Left cardiac atrium (tissue), 4 donors: ENCODE data around the gene PHLDA2. TPM values are rescaled to one million over a fixed set of nuclear protein-coding genes. Genes with fewer than 3 reads are reported as not detected.
"Not testable (repeated sequence)": the region's sequence is repeated elsewhere in the genome, so short reads cannot be mapped to it uniquely, and the experiment has no call there.

Experiments used
- ATAC-seq, 2 donors: fragments of 200-7000 bp; cut with Tn5 transposase; one replicate each; pipeline ENCODE4 v1.9.1; 2020; ENCODE audit warnings: mild to moderate bottlenecking in 2 of 2, moderate library complexity in 2 of 2
- DNase-seq: peaks from one replicate; pipeline ENCODE4 v3.0.0-alpha.2; 2020
- intact Hi-C, 2 donors: fragments of 100-400 bp; cut with DNase I; formaldehyde crosslinking; loops; one replicate each; pipeline versions ENCODE4 v1.14.1 to v1.15.1; 2022 to 2023
- total RNA-seq, 2 donors: library from RNA; stranded (reverse); fragmentation: NEBNext Ultra II Directional; extraction: Animal tissue kit (Norgen Biotek cat#: 25700); gene quantifications; one replicate each; pipeline ENCODE4 v1.2.1, GENCODE V29; 2021
- donor health status: DM: no; HTN: yes; CAD: no.
- donor health status: DM: no; HTN: yes; CAD: no; lungs with severe emphysema.
- donor health status: DM: yes; HTN: yes; CAD: no.
- donor health status: Dilated cardiomyopathy.

Gene PHLDA2
- total RNA-seq, 2 donors from 2014 or later = 2.2 to 3.4 TPM

DNA sequence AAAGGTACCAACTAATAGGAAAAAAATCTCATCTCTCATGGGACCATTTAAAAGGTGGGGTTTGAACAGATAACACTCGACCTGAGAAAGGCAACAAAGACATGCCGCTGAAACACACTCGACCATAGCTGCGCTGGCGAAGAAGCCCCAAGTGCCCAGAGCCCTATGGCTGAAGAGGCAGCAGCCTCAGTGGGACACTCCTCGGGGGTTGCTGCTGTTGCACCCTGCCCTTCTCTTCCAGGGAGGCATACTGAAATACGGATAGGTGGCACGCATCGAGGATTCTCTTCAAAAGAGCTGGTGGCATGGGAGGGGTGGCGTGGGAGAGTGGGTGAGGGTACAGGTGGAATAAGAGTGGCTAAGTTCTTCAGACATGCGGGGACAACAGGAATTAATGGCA, 18.5 kb upstream of the PHLDA2 start:
- ATAC-seq (no peak), DNase-seq (no peak)
- intact Hi-C loops = no loop called here

DNA sequence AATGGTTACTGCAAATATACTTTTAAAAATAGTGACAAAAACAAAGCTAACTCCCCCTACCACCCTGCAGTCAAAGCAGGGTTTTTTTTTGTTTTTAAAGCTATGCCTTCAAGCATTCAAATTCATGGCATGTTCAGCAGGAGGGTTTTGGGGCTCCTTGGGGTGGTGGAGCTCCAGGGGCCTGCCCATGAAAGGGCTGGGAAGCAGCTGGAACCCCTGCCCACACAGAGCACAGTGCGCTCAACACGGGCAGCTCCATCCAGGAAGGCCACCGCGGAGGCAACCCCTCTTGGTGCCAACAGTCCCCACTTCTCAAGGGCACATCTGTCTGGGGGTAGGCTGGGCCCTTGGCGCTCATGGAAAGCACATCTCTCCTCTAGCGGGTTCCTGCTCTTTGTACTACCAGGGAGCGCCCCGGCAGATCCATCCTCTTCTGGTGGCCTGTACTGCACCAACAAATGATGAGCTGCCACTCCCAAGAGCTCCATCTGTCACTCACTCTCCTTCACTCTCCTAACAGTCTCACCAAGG, 16.6 kb upstream of the PHLDA2 start:
- ATAC-seq (no peak), DNase-seq (no peak)
- intact Hi-C loops = no loop called here

DNA sequence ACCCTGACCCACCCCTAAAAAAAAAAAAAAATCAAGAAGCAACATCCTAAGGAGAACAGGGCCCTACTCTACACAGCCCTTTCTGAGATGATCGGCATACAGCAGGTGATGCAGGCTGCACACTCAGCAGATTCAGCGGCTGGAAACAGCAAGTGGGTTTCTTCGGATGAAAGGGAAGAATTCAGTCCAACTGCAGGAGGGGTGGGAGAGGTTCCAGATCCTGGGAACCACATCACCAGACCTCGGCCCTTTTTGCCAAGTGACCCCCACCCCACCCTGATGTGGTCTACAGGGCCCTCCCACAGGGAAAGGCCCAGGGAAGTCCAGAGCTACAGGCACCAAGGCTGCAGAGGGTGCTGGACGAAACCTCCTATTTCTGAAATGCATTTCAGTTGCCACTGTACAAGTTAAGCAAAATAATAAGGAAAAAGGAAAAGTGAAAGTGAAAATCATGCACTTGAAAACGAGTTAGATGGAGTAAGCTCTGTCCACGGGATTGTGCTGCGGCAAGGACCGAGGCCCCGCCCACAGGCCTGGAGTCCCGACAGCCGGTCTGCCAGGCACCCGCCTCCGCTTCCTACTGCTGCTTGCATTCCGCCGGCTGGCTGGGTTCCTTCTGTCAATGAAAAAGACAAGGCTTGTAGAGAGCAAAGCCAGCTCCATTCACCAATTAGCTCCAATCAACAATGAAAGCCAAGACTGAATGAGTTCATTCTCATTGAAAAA, 16.0 kb upstream of the PHLDA2 start:
- DNase-seq (peak; percentile 95), ATAC-seq (peak; percentile 86 to 89)
- intact Hi-C loops = no loop called here

DNA sequence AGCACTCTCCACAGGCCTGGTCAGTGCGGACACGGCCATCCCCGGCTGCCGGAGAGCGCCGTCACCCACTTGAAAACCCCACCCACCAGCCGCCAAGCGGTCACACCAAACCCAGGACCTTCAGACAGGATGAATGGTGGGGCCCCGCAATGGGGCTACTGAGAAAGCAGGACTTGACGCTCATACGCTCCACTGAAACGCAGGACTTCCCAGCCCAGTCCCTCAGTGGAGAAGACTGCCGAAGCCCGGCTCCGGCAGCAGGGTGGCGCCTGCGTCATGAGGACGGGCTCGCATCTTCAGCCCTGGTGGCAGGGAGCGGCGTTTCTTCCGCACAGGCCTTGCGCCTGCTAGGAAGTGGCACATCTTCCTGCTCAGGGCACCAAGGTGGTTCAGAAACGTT, 15.3 kb upstream of the PHLDA2 start:
- intact Hi-C loops = no loop called here

DNA sequence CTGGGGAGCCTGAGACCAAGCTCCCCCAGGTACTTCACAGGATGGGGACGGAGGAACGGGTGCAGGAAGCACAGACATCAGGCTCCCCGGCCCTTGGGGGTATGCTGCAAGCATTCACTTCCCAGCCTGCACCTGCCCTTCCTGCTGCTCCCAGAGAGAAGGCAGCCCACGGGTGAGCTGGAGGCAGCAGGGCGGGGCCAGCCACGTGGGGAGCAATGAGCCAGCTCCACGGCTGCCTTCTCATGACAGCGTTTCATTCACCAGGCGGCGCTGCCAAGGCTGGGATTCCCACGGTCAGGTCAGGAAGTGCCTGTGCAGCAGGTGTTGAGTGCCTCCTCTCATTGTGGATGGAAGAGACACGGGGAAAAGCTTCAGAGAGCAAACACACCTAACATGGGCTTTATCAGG, 14.5 kb upstream of the PHLDA2 start:
- ATAC-seq (peak in 1 of 2 donors; percentile 21), DNase-seq (no peak)
- intact Hi-C loops = no loop called here

More for the DNA sequence above, 15.3 kb upstream of the PHLDA2 start:
- ATAC-seq = peak; percentile 7 to 16
- no peak for DNase-seq

DNA sequence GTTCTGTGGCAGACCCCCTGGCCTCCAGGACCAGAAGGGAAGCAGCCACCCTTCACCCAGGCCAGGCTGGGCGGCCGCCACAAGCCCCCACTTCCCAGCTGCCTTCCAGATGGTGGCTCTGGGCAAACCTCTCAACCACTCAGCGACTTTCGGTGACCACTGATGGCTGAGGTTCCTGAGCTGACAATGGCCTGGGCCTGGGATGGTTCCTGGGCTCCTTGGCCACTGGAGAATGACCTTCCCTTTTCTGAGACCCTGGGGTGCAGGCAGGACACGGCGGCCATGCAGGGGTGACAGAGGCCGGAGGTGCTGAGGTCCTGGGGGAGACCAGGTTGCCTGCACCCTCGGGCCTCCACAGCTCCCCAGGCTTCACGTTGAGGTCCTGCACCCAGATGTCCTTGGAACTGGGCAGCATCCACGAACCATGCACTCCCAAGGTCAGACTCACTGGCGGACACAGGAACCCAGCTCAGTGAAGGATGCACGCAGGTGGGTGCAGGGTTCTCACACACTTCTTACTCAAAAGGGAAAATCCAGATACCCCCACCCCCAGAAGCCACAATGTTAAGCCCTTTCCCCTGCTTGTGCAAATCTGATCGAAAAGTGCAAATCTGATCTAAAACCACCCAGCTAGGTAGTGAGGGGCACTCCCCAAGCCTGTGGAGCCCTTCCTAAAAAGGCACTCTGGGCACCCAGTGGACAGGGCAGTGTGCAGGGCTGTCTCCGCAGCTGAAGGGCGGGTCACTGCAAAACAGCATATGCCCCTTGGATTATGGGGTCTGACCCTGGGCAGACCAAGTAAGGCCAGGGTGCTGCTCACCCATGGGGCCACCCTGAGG, 13.9 kb upstream of the PHLDA2 start:
- intact Hi-C loops = no loop called here
- DNase-seq (no peak), ATAC-seq (no peak)

DNA sequence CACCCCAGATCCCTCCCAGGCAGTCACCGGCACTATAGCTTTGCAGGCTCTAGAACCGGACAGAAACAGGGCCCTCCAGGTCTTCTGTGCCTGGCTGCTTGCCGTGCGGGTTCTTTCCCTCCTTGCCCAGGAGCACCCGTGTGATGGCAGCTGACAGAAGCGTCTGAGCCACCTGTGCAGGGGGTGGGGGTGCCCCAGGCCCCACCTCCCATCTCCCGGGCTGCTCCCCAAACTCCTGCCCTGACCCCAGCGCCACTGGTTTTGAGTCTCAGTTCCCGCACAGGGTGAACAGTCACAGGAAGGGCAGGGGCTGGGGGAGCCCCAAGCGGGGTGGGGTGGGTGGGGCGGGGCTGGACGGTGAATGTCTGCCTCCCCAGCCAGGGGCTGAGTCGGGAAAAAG, 13.2 kb upstream of the PHLDA2 start:
- DNase-seq (no peak), ATAC-seq (no peak)
- intact Hi-C loops = no loop called here

DNA sequence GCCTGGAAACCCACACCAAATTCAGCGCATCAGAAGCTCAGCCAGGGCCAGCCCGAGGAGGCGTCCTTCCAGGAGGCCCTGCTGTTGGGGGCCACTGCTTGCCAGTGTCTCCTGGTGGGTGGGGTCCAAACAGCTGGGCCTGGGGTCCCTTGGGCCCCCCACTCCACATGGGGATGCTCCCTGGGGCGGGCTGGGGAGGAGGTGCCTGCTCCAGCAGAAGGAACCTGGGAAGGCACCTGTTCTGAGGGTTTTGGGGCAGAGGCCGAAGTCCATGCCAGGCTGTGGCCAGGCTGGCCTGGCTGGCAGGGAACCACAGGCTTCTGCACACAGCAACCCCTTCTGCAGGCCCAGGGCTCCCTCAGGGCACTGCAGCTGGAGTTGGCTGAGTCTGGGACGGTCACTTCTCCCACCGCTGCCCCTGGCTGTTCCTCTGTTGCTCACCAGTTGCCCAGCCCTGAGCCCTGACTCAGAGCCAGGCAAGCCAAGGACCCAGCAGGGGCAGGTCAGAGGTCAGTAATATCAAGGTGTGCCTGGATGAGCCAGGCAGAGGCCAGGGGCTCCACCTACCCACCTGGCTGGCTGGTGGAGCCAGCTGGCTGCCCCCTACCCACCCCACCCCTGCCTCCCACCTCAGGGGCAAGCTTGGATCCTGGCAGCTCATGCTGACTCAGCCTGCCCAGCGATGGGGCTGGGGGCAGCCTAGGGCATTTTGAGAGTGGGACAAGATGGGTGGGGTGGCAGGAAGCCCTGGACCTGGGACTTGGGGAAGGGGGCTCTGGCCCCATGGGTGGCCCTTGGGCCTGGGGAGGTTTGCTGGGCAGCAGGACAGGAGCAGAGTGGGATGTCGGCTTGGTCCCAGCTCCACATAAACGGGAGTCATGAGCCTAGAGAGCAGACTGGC, 12.0 kb upstream of the PHLDA2 start:
- intact Hi-C loops = no loop called here
- no peak for DNase-seq
- ATAC-seq = peak; percentile 2 to 8

DNA sequence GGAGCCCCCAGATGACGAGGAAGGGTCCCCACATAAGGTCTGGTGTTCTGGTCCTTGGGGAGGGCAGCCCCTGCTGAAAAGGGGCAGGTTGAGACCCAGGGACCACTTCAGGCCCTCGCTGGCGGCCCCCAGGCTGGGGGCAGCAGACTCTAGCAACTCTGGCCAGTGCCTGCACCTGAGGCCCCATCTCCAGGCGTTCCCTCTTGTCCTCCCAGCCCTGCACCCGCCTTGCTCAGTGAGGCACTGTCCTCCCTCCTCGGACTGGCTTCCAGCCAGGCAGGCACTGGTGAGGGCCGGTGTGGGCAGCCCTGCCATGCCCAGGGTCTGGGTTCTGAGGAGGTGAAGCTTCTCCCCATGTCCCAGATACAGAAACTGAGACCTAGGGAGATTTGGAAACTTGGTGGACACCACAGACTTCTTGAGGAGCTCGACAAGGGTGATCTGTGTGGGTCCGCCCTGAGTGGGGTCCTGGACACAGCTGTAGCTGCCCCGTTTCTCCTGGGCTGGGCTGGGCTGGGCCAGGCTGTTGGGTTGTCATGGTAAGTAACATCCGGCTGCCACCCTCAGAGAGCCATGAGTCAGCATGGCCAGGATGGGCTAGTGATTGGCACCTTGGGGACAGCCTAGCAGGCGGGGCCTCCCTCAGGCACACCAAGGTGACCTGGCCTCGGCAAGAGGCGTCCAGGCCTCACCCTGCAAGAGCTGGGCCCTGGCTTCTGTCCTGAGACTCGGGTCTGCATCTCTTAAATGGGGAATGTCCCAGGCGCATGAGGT, 11.1 kb upstream of the PHLDA2 start:
- intact Hi-C loops = no loop called here
- peak; percentile 16 to 44 for ATAC-seq
- DNase-seq = no peak

DNA sequence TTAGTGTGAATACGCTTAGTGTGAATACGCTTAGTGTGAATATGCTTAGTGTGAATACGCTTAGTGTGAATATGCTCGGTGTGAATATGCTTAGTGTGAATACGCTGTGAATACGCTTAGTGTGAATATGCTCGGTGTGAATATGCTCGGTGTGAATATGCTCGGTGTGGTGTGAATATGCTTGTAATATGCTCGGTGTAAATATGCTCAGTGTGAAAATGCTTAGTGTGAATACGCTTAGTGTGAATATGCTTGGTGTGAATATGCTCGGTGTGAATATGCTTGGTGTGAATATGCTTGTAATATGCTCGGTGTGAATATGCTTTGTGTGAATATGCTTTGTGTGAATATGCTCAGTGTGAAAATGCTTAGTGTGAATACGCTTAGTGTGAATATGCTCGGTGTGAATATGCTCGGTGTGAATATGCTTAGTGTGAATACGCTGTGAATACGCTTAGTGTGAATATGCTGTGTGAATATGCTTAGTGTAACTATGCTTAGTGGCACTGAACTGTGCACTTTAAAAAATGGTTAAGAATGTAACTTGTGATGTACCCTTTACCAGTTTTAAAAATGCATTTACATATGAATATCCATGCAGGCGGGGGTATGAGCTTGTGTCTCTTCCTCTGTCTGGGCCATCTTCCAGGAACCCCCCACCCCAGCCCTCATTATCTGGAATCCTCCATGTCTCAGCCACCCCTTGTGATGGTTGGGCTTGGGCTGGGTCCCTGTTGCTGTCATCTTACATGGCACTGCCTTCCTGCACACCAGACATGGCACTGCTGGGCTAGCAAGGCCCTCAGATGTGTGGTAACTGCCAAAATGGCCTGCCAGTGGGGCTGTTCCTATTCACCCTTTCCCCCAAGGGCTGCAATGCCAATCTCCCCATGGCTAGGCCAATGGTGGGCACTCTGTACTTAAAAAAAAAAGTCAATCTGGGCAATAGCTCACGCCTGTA, 9.5 kb upstream of the PHLDA2 start:
- DNase-seq, ATAC-seq, intact Hi-C loops: not testable (repeated sequence)

DNA sequence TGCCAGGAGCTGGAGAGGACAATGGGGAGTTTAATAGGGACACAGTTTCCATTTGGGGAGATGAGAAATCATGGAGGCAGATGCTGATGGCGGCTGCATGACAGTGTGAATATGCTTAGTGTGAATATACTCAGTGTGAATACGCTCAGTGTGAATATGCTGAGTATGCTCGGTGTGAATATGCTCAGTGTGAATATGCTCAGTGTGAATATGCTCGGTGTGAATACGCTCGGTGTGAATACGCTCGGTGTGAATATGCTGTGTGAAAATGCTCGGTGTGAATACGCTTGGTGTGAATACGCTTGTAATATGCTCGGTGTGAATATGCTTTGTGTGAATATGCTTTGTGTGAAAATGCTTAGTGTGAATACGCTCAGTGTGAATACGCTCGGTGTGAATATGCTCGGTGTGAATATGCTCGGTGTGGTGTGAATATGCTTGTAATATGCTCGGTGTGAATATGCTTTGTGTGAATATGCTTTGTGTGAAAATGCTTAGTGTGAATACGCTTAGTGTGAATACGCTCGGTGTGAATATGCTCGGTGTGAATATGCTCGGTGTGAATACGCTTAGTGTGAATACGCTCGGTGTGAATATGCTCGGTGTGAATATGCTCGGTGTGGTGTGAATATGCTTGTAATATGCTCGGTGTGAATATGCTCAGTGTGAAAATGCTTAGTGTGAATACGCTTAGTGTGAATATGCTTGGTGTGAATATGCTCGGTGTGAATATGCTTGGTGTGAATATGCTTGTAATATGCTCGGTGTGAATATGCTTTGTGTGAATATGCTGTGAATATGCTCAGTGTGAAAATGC, 8.6 kb upstream of the PHLDA2 start:
- intact Hi-C loops, DNase-seq, ATAC-seq: not testable (repeated sequence)

DNA sequence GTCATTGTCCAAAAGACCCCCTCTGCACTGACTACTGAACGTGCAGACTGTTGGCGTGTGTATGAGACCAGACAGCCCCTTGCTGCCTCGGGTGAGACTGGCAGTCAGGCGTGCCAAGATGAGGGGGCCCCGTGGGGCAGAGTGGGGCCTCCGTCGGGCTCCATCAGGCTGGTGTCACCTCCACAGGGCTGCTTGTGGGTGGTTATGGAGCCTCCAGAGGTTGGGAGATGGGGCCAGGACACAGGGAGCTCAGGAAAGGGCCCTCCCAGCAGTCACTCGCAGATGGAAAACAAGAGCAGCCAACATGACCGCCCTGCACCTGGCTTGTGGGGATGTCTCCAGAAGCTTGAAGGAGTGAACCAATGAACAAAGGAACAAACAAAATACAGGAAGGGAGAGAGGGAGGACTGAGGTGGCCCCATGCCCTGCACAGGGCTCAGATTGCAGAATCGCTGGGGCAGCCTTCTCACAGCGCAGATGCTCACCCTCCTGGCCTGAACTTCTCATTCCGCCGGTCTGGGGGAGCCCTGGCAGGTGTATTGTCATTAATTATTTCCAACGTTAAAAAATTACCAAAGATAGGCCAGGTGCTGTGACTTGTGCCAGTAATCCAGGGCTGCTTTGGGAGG, 5.5 kb upstream of the PHLDA2 start:
- ATAC-seq = no peak
- intact Hi-C loops = no loop called here
- no peak for DNase-seq

DNA sequence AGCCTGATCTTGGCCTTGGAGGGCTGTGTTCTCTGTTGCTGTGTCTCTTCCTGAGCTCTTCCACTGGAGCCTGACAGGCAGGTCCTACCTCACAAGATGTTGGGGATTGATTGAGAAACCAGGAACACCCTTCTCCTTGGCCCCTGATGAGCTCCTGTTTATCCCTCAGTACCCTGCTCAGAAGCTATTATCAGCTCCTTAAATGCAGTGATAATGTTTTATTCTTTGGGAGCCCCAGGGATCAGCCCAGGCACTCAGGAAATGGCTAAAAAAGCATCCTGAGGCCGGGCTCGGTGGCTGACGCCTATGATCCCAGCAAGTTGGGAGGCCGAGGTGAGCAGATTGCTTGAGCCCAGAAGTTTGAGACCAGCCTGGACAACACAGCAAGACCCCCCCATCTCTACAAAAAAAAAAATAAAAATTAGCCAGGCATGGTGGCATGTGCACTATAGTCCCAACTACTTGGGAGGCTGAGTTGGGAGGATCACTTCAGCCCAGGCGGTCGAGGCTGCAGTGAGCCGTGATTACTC, 4.9 kb upstream of the PHLDA2 start:
- intact Hi-C loops = no loop called here
- no peak for DNase-seq
- ATAC-seq = no peak

DNA sequence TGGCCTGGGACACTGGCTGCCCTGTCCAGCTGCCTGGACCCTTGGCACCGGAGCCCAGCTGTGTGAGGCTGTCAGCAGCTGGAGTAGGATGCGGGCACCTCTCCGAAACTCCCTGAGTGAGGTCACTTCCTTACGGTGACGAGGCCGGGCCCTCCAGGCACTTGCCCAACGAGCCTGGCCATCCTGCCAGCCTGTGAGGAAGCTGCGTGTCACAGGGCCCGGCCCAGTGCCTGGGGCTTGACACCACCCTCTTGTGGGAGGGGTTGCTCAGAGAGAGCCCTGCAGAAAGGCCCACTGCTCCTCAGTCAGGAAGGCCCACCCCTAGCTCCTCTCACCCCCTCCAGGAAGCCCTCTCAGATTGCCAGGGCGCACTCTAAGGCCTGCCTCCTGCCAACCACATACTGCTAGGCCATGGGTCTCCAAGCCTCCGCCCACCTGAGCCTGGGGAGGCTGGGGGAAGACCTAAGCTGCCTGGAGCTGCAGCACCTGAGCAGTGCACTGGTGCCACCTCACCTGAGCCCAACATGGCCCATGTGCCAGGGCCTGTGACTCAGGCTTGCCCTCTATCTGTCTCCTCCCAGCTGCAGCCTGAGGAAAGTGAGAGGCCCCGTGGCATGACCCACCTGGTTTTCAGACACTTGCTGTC, 4.3 kb upstream of the PHLDA2 start:
- intact Hi-C loops = no loop called here
- peak; percentile 81 for DNase-seq
- ATAC-seq = peak; percentile 28 to 40

DNA sequence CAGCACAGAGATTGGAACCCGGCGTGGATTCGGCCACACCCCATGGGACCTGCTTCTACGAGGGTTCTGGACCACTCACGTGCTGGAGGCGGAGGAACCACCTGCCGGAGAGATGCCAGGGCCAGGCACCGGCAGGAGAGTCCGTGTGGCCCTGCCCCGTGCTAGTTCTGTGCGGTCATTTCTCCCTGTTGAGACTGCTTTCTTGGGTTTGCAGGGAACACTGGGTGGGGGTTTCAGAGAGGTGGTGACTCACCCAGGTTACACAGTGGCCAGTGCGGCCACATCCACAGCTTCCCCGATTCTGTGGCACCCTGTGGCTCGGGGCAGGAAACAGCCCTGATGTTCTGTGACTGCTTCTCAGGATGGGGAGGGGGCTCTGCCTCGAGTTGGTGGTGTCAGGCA, 3.6 kb upstream of the PHLDA2 start:
- DNase-seq (no peak), ATAC-seq (no peak)
- intact Hi-C loops = no loop called here
